GM18868 (cell line): ENCODE measurements around the gene KRT72.

Experiments
- ATAC-seq: cut with Tn5 transposase; IDR thresholded peaks from one replicate; pipeline ENCODE4 v1.9.1; 2021; ENCODE audit warnings: mild to moderate bottlenecking, moderate library complexity; ENCODE audit not compliant: unreplicated experiment

Gene KRT72

GRCh38 chr12:52580496-52580895, 20.8 kb downstream of the KRT72 start:
- no peak for ATAC-seq

DNA sequence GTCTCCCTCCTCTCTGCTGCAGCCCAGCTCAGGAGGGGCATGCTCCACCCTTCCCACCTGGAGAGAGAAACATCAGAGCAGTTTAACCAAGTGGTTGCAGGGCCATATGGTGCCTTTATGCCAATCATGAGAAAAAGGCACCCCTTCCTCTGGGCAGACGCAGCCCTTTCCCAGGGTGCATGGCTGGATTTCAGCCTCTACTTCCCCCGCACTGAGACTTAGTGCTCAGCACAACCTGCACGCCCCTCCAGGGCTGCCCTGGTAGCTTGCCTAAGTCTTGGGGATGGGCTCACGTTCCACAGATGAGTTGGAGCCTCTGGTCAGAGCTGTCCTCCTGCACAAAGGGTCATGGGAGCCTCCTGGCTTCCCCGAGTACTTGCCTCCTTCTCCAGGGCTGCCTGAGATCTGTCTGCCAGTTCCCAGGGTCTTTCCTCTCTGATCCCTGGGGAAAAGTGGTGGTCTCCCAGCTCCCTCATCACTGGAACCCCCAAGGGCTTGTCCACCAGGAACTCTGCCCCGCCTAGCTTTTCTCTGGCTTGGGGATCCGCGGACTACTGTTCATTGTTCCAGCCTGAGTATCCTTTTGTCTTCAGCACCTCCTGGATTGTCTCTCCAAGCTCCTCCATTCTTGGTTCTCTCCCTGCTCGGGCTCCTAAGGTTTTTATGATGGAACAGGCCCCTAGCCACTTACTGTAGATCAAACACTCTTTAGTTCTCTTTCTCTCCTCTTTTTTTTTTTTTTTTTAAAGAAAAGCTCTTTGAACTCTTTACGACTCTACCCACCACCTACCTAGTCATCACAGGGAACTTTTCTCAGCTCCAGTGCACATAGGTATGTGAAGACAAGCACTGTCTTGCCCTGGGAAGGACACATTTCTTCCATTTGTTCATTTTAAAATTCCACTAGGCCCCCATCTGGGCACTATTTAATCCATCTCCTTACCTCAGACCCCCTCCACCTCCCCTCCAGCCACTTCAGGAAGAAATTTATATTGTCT, 21.5 kb downstream of the KRT72 start:
- no peak for ATAC-seq

DNA sequence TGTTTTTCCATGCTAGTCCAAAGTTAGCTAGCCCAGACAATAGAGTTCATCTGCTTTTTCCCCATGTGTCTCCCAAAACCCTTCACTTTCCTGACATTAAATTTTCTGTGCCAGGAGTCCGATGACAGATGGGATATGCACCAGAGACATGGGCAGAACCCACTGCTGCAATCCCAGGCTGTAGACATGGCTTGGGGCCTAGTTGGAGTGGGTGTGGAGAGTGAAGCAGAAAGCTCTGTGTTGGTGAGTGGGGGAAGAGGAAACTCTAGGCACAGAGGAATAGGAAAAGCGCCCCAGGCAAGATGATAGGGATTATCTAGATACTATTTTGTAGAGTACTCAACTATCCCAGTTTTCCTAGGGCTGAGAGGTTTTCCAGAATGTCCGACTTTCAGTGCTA, 22.8 kb downstream of the KRT72 start:
- ATAC-seq: no peak

GRCh38 chr12:52577316-52577715, 23.9 kb downstream of the KRT72 start:
- ATAC-seq: no peak

- ATAC-seq: no peak
Measured at GRCh38 chr12:52575948-52576347, 25.3 kb downstream of the KRT72 start.

DNA sequence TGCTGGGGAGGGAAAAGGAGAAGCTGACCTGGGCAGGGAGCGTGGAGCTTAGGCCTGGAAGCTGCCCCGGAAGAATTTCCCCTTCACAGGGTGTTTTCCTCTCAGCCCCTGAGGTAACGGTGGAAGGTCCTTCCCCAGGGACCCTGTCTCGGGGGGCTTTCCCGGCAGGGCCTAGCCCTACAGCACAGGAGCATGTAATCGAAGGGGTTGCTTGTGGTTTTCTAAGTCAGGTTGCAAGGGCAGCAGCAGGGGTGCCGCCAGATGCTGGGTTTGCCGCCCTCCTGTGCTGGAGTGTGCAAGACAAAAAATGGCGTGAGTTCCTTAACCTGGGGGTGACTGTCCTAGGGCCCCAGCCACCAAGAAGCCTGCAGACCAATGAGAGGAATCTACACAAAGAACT, 26.0 kb downstream of the KRT72 start:
- no peak for ATAC-seq

DNA sequence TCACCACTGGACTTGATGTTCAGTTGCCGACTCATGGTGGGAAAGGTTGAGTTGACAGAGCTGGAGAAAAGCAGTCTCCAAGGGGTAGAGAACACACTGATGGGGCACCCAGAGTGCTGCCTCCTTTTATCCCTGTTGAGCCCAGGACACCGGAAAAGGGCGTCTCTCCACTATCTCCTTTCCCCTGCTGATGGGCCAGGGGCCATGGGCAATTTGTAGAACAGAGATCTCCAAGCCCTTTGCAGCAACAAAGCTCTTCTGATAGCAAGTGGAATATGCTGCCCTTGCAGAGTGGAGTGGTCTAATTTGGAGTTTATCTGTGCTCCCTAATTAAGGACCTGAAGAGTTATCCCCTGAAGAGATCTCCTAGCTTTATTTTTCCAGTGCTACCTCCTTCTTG, 27.5 kb downstream of the KRT72 start, which contains the start of gene KRT74:
TSS of gene KRT74 (minus strand) at position 101 of the 400 bp plus-strand sequence. CDS start at position 35, 66 bp downstream.
- ATAC-seq: no peak

DNA sequence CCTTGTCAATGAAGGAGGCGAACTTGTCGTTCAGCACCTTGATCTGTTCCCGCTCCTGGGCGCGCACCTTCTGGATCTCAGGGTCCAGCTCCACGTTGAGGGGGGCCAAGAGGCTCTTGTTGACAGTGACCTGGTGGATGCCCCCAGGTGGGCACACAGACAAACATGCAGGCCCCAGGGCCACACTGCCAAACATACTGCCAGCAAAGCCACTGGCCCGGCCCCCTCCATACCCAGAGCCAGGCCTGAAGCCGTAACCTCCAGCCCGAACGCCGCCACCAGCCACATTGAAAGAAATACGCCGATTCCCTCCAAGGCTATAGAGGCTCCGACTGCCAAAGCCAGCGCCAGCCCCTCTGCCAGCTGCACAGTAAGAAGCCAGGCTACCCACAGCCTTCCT, 28.0 kb downstream of the KRT72 start:
- no peak for ATAC-seq

- no peak for ATAC-seq
Measured at GRCh38 chr12:52570511-52570910, 30.8 kb downstream of the KRT72 start.

DNA sequence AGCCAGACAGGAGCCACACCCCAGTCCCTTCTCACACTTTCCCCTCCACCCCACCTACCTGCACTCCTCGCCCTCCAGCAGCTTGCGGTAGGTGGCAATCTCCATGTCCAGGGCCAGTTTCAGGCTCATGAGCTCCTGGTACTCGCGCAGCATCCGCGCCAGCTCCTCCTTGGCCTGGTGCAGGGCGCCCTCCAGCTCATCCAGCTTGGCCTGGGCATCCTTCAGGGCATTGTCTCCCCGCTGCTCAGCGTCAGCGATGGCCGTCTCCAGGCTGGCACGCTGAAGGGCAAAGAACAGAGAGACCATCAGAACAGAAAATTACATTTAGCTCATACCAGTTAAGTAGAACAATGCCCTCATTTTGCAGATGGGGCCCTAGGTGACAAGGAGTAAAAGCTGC, 33.2 kb downstream of the KRT72 start:
- no peak for ATAC-seq

DNA sequence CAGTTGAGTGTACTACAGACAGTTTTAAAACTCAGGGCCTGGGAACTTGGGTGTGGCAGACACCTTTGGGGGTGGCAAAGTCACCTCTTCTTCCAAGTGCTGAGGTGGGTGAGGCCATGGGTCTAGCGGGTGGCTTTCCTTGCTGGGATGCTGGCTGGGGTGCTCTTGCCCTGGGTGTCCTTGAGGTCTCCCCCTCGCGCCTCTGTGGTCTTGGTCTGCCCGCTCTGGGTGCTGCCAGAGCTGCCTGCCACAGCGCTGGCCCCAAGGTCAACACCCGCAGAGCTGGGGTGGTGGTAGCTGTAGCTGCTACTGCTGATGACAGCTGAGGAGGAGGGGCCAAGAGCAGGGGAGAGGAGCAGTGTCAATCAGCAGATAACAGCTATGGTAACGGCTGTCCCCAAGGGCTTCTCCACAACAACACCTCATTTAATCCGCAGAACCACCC, 34.4 kb downstream of the KRT72 start:
- ATAC-seq: no peak

GRCh38 chr12:52564582-52564981, 36.7 kb downstream of the KRT72 start:
- no peak for ATAC-seq

GRCh38 chr12:52561880-52562449, 39.3 kb downstream of the KRT72 start:
- ATAC-seq: no peak

- no peak for ATAC-seq
Measured at GRCh38 chr12:52559979-52560378, 41.3 kb downstream of the KRT72 start.

GRCh38 chr12:52558781-52559445, 42.4 kb downstream of the KRT72 start:
- ATAC-seq: no peak

GRCh38 chr12:52557476-52557875, 43.8 kb downstream of the KRT72 start:
- ATAC-seq: no peak

DNA sequence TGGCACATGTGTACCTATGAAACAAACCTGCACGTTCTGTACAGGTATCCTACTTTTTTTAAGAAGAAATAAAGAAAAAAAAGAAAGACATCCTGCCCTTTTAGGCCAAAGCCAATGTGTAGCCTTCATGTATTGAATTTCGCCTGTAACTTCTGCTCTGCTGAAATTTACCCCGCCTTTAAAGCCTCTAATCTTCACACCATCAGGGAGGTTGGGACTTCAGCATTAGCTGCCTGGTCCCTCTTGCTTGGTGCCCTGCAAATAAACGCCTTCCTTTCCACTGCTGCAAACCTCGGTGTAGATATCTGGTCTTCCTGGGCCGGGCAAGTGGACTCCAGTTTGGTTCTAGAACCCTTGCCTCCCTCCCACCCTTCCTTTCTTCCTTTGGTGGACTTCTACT, 45.7 kb downstream of the KRT72 start:
- ATAC-seq: no peak

- no peak for ATAC-seq
Measured at GRCh38 chr12:52552681-52553195, 48.5 kb downstream of the KRT72 start, which contains the start of gene KRT71. KRT71 (minus strand) TSS chr12:52553145; CDS start chr12:52553077, 68 bp downstream.

DNA sequence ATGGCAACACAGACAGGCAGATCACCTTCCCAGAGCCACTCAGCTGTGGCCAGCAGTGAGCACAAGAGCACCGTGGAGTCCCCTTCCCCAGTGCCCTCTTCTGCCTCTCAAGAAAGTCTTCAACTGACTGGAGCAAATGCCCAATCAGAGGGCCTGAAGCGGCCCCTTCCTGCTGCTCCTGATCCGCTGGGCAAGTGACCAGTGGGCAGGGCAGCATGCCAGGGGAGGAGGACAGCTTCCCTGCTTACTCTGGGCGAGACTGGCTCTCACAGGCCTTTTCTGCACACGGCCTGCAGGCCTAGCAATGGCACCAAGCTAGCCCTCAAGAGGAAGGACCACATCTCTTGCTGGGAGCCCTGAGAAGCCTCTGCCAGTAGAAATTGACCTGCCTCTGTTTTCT, 49.2 kb downstream of the KRT72 start:
- no peak for ATAC-seq

GRCh38 chr12:52551216-52551865, 49.9 kb downstream of the KRT72 start:
- ATAC-seq: no peak

DNA sequence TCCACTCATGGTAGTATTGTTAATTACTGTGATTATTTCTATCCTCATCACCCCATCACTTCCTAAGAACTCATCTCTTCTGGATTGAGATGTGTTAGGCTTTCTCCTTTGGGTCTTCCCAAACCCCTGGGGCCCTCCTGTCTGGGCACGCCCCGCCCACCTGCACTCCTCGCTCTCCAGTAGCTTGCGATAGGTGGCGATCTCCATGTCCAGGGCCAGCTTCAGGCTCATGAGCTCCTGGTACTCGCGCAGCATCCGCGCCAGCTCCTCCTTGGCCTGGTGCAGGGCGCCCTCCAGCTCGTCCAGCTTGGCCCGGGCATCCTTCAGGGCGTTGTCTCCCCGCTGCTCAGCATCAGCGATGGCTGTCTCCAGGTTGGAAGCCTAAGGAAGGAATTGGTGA, 55.1 kb downstream of the KRT72 start:
- no peak for ATAC-seq
